Endodermal cell (in vitro differentiated cells): Measurements from ENCODE around the gene OXSR1. TPM values are rescaled to one million over a fixed set of nuclear protein-coding genes. Genes with fewer than 3 reads are reported as not detected.

Experiments used
- DNase-seq: peaks from one replicate; pipeline ENCODE4 v3.0.0-alpha.2; 2017
- H3K27ac ChIP-seq: 2 replicates; pipeline ENCODE4 v1.5.1; 2013; ENCODE audit warnings: mild to moderate bottlenecking, low read depth, low read length, moderate library complexity
- H3K27me3 ChIP-seq: 2 replicates; pipeline ENCODE4 v1.6.1; 2013; ENCODE audit warnings: mild to moderate bottlenecking, low read length, moderate library complexity; ENCODE audit not compliant: insufficient read depth, control insufficient read depth, poor library complexity, severe bottlenecking
- H3K36me3 ChIP-seq: 2 replicates; pipeline ENCODE4 v1.7.0; 2013; ENCODE audit warnings: mild to moderate bottlenecking, low read length, moderate library complexity; ENCODE audit not compliant: control insufficient read depth, insufficient read depth
- H3K4me1 ChIP-seq: one replicate; pipeline ENCODE4 v1.7.0; 2013; ENCODE audit warnings: low read length; ENCODE audit not compliant: control insufficient read depth, insufficient read depth
- H3K4me3 ChIP-seq: 2 replicates; pipeline ENCODE4 v1.5.1; 2013; ENCODE audit warnings: mild to moderate bottlenecking, low read length, moderate library complexity
- H3K9ac ChIP-seq: 2 replicates; pipeline ENCODE4 v1.6.1; 2013; ENCODE audit warnings: mild to moderate bottlenecking, low read length, moderate library complexity; ENCODE audit not compliant: poor library complexity, severe bottlenecking; ENCODE audit errors: extremely low read depth
- H3K9me3 ChIP-seq: 2 replicates; pipeline ENCODE4 v1.6.1; 2013; ENCODE audit warnings: mild to moderate bottlenecking, low read length, moderate library complexity; ENCODE audit not compliant: control insufficient read depth
- H3K27ac Mint-ChIP-seq: 2 replicates; pipeline ENCODE4 v1.8.0; 2020; ENCODE audit warnings: mixed read lengths
- H3K27me3 Mint-ChIP-seq: 2 replicates; pipeline ENCODE4 v1.8.0; 2021; ENCODE audit warnings: mild to moderate bottlenecking, mixed read lengths; ENCODE audit not compliant: insufficient read depth
- H3K36me3 Mint-ChIP-seq: 2 replicates; pipeline ENCODE4 v1.8.0; 2020; ENCODE audit warnings: low read depth, mixed read lengths
- H3K4me1 Mint-ChIP-seq: 2 replicates; pipeline ENCODE4 v1.8.0; 2020; ENCODE audit warnings: mixed read lengths
- H3K4me3 Mint-ChIP-seq: 2 replicates; pipeline ENCODE4 v1.8.0; 2020; ENCODE audit warnings: mild to moderate bottlenecking, moderate library complexity, mixed read lengths
- H3K9me3 Mint-ChIP-seq: 2 replicates; pipeline ENCODE4 v1.8.0; 2020; ENCODE audit warnings: mild to moderate bottlenecking, mixed read lengths
- CTCF ChIP-seq: fragments of 200-600 bp; sonication (generic); conservative IDR thresholded peaks from 2 replicates; pipeline ENCODE4 v1.5.0; 2021; ENCODE audit warnings: antibody characterized with exemption, mild to moderate bottlenecking
- WGBS, 2 experiments: methylation state at CpG; one replicate each; pipeline versions ENCODE4 v1.1.5 to v1.1.7; 2013; ENCODE audit warnings: missing lambda C conversion rate in 2 of 2, mixed read lengths in 1 of 2; ENCODE audit not compliant: insufficient coverage in 1 of 2, insufficient read length in 1 of 2; 5-methylcytosine and 5-hydroxymethylcytosine counted together
- total RNA-seq, 2 donors: library from RNA; stranded (reverse); fragmentation: NEBNext Ultra II Directional in 1 of 2; extraction: Animal tissue kit (Norgen Biotek cat#: 25700) in 1 of 2; gene quantifications; 2 replicates in 1 of 2; 3 replicates in 1 of 2; pipeline ENCODE4 v1.2.1, GENCODE V29; 2021

The OXSR1 gene
- total RNA-seq, 2 donors from 2014 or later = 41.9 to 55.5 TPM

GRCh38 chr3:38138349-38139190 lies 26.8 kb upstream of the OXSR1 start, which contains the start of gene MYD88:
MYD88 (plus strand) TSS chr3:38138661; CDS start chr3:38138701, 40 bp downstream.
- peak within 1 kb of the TSS; percentile 85 for H3K4me3 Mint-ChIP-seq

GRCh38 chr3:38139191-38139590 lies 26.1 kb upstream of the OXSR1 start:
- peaks cover 9% of the 10 kb centered on the region for H3K4me1 ChIP-seq
- Mint-ChIP-seq H3K27me3 (no peaks in the 10 kb centered on the region), H3K4me1 (peaks cover 31% of the 10 kb centered on the region), H3K27ac (no peak overlapping the region), H3K36me3 (peaks cover 21% of the 10 kb centered on the region), H3K9me3 (no peaks in the 10 kb centered on the region), H3K4me3 (peak overlapping the region; percentile 85)
- WGBS, 2 experiments = 37 to 56% methylated on average over 4 to 8 of the region's 8 CpGs
- H3K9me3 ChIP-seq = no peaks in the 10 kb centered on the region
- no peak for DNase-seq
- H3K4me3 ChIP-seq = peak overlapping the region; percentile 88
- no peaks in the 10 kb centered on the region for H3K27me3 ChIP-seq
- no peak overlapping the region for H3K27ac ChIP-seq
- peak overlapping the region; percentile 47 for H3K9ac ChIP-seq
- H3K36me3 ChIP-seq = peaks cover 20% of the 10 kb centered on the region
- no peak for TF ChIP-seq CTCF

More at GRCh38 chr3:38138349-38139190, 26.8 kb upstream of the OXSR1 start, which contains the start of gene MYD88:
- peaks cover 27% of the 10 kb centered on the region for H3K36me3 ChIP-seq
- H3K4me1 Mint-ChIP-seq = peaks cover 31% of the 10 kb centered on the region
- no peaks in the 10 kb centered on the region for H3K9me3 ChIP-seq
- peak within 1 kb of the TSS; percentile 62 for H3K9ac ChIP-seq
- peaks cover 9% of the 10 kb centered on the region for H3K4me1 ChIP-seq
- peak within 1 kb of the TSS; percentile 76 for H3K27ac ChIP-seq
- 8 to 10% methylated on average over 35 to 65 of the region's 65 CpGs for WGBS, 2 experiments
- H3K36me3 Mint-ChIP-seq = peaks cover 24% of the 10 kb centered on the region
- no peaks in the 10 kb centered on the region for H3K27me3 ChIP-seq
- no peaks in the 10 kb centered on the region for H3K9me3 Mint-ChIP-seq
- no peaks in the 10 kb centered on the region for H3K27me3 Mint-ChIP-seq
- no peak for TF ChIP-seq CTCF
- DNase-seq = peak; percentile 91
- peak within 1 kb of the TSS; percentile 88 for H3K4me3 ChIP-seq
- H3K27ac Mint-ChIP-seq = peak within 1 kb of the TSS; percentile 92

- Mint-ChIP-seq H3K27me3 (no peaks in the 10 kb centered on the region), H3K9me3 (no peaks in the 10 kb centered on the region), H3K4me1 (peaks cover 31% of the 10 kb centered on the region), H3K4me3 (peak overlapping the region; percentile 85), H3K27ac (no peak overlapping the region), H3K36me3 (peaks cover 17% of the 10 kb centered on the region)
- H3K27me3 ChIP-seq = no peaks in the 10 kb centered on the region
- peak overlapping the region; percentile 88 for H3K4me3 ChIP-seq
- WGBS, 2 experiments = 93% methylated on average over 3 to 7 of the region's 7 CpGs
- H3K36me3 ChIP-seq = peaks cover 16% of the 10 kb centered on the region
- H3K4me1 ChIP-seq = peaks cover 9% of the 10 kb centered on the region
- no peak for TF ChIP-seq CTCF
- no peak overlapping the region for H3K9ac ChIP-seq
- no peaks in the 10 kb centered on the region for H3K9me3 ChIP-seq
- DNase-seq = peak; percentile 43
- H3K27ac ChIP-seq = no peak overlapping the region
Observed at GRCh38 chr3:38139652-38140051, 25.7 kb upstream of the OXSR1 start.
